GM21786 (cell line): Measurements from ENCODE around the gene CABS1.

Source experiments
- ATAC-seq: cut with Tn5 transposase; IDR thresholded peaks from one replicate; pipeline ENCODE4 v1.9.1; 2021; ENCODE audit not compliant: unreplicated experiment

Gene CABS1

DNA sequence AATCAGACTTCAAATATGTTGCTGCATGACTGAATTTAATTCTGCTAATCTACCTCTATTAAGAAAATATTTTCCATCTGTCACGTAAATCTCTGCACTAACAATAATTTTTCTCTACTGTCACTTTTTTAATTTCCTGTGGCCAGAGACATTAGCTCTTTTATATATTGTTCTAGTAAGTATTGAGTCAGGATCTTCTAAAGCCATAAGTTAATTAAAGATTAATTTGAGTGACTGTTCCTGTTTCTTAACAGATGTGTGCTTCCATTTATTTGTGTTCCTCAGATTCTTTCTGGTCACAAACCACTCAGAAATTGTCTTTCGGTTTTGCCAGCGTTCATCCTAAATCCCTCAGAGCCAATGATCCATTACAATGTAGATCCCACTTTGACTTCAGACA lies 45.8 kb downstream of the CABS1 start:
- ATAC-seq = no peak

DNA sequence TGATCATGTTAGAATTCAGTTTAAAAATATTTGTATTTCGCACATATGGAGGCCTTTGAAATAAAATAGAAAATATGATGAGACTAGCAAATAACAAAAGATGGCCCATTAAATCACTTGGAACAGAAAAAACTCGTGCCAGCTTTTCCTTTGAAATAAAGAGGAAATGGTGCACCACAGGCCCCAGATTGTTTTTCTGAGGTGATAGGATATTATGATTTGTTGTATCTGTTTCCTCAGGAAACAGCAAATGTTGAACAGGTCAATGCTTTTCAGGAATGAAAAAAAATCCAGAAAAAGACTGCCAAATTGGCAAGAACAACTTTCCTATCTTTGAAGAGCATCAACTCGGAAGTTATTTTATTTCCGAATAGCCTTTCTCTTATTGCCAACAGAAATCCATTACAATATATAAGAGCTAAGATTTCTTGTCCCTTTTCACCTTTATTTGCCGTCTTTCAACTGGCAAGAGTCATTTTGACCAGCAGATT lies 48.0 kb downstream of the CABS1 start, which contains the start of gene SMR3B:
Gene SMR3B (plus strand): TSS at position 441 of the 491 bp plus-strand sequence. CDS start 1,380 bp downstream, outside the sequence.
- no peak for ATAC-seq
